ENCODE measurements around the gene SLC25A1.
A peak's percentile ranks its signal among the peaks of the same experiment; 100 is the strongest.

The SLC25A1 gene
- 45.4 to 95.3 (median 62.1) reads per million in 17 experiments for total RNA-seq

DNA sequence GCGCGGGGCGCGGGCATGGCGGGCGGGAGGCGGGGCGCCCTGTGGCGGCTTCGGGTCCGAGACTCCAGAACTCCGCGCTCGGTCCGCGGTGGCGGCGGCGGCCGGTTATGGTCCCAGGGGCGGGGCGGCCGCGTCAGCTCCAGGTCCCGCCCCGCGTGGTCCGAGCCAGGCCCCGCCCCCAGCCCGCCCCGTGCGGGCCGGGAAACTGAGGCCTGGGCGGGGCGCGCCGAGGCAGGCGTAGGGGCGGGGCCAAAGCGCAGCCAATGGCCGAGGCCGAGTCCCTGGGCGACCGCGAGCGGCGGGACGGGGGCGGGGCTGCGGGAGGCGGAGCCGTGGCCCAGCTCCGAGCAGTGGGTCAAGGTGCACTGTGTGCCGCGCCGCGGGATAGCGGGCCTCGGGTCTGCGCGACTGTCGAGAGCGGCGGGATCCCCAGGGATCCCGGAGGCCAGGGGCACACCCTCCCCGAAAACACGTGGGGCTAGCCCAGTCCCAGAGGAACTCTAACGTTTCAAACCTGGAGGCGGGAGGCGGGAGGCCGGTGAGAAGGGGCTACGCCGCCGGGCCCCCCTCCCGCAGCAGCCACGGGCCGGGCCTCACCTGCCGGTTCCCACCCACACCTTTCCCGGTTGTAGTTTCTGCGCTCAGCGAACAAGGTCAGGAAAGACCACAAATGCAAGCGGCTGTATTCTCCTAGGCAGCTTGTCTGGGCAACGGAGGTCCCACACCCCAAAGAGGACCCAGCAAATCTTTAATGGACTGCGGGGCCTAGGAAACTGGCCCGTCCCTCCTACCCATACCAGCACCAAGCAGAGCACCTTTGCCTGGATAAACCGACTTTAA is at the start of gene SLC25A1:
SLC25A1 (minus strand) TSS at position 80 of the 840 bp plus-strand sequence; CDS start at position 17, 63 bp downstream.
- peak; percentile 93 to 99 (median 97) for DNase-seq

DNA sequence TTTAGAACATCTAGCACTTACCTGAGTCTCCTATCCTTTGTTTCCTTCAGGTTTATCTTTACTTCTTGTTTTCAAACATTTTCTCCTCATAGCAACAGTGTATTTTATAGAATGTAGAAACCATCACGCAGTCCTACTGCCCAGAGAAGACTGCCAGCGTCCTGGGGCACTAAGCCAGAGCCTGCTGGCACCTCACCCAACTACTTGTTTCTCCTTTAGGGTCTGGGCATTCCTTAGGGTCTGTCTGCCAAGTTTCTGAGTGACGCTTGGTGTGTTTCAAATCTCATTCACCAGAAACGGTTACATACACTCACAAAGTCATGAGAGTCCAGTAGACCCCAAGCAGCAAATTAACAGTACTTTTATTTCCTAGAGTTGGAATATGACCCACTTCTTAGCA is 49.6 kb upstream of the SLC25A1 start:
- no peak for DNase-seq

DNA sequence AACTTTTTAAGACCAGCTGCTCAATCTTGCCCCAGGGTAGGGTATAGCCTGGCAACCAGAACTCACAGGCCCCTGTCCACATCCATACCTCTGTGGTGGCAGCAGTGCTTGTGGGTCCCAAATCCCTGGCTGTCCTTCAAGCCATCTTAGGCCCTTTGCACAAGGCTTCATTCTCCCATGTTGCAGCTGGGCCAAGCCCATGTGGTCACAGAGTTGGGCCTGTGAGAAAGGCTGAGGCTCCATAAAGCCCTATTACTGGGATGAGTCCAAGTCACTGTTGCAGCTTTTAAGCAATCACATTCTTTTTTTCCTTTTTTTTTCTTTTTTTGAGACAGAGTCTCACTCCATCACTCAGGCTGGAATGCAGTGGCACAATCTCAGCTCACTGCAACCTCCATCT is 47.9 kb upstream of the SLC25A1 start:
- no peak for DNase-seq

GRCh38 chr22:19225560-19225959 is 47.0 kb upstream of the SLC25A1 start:
- DNase-seq = no peak

DNA sequence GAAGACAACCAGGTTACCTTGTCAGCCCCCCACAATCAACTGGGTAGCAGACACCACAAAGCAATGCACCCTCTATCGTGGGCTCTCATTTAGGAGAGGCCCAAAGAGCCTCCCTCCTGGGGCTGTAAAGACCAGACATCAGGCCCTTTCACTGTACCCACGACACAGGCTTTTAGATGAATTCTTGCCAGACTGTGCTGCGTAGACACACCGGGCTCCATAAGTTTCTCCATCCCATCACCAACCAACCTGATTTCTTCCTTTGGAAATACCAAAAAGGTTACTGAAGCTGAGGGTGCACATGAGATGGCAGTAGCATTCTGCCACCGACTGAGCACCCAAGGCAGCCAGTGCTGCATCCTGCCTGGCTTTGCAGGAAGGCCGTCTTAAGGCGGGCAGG is 46.4 kb upstream of the SLC25A1 start:
- DNase-seq = no peak

- no peak for DNase-seq
Measured at GRCh38 chr22:19224557-19224956, 46.0 kb upstream of the SLC25A1 start.

DNA sequence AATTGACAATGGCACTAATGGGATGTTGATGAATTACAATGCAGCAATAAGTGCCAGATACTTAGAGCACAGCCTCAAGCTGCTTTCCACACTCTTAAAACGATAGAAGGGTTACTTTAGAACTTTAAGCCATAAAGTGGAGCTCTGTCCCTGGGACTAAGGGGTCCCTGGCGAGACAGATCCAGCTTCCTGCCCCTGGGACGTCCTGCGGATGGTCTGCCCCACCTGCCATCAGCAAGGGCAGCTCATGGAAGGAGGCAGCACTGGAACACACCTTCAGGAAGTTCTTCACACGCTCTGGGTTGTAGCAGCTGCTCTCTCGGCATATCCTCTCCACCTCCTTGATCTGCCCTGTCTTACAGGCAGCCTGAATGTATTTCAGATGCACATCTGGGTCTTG is 45.1 kb upstream of the SLC25A1 start:
- DNase-seq = no peak

DNA sequence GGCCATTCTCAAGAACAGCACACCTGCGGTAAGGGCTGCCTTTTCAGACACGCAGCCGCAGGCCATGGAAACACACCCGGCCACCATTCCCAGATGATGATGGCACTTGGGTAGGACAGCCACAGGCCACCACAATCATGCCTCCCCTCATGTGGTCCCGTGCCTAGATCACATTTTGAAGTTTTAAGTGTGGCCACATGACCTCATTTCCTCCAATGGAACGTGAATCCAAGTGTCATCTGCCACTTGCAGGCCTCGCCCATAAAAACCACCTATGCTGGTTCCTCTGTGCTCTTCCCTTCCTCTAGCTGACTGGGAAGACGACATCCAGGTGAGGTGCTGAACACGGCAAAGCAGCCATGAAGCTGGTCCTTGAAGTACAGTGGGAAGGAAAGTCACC is 44.6 kb upstream of the SLC25A1 start:
- no peak for DNase-seq

- DNase-seq = no peak
Measured at GRCh38 chr22:19222242-19223005, 43.9 kb upstream of the SLC25A1 start.

- DNase-seq = no peak
Measured at GRCh38 chr22:19220867-19221266, 42.3 kb upstream of the SLC25A1 start.

GRCh38 chr22:19218541-19219233 is 40.2 kb upstream of the SLC25A1 start:
- DNase-seq = no peak

DNA sequence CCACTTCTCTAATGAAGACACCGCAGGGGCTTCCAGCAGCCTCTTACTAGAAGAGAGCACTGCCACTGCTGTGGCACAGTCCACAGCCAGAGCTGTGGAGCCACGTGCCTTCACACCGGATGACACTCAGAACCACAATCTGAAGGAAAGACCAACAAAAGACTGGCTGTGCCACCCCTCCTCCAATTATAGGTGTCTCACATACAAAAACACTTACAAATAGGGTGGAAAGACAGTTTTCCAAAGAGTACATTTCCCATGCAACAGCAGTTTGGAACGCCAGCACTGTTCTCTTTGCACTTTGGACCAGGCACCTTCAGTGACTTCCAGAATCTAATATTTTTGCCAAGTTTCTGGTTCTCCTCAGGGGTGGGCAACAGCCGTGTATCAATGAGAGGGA is 38.0 kb upstream of the SLC25A1 start:
- no peak for DNase-seq

DNA sequence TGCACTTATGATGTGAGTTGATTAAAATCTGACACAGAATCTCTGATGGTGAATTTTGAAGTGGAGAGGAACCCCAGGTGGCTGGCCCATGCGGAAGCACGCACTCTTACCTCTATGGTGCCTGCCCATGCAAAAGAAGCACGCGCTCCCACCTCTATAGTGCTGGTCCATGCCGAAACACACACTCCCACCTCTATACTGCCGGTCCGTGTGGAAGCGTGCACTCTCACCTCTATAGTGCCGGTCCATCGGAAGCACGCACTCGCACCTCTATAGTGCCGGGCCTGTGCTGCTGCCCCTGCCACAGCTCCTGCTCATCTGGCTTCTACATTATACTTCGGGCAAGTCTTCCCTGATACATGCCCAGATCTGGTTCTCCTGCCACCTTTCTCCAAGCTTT is 36.8 kb upstream of the SLC25A1 start:
- no peak for DNase-seq

GRCh38 chr22:19214078-19214473 is 35.5 kb upstream of the SLC25A1 start:
- no peak for DNase-seq

GRCh38 chr22:19213442-19214077 is 35.0 kb upstream of the SLC25A1 start:
- no peak for DNase-seq

- DNase-seq = no peak
Measured at GRCh38 chr22:19213001-19213400, 34.5 kb upstream of the SLC25A1 start.

GRCh38 chr22:19212302-19212870 is 33.9 kb upstream of the SLC25A1 start:
- no peak for DNase-seq

DNA sequence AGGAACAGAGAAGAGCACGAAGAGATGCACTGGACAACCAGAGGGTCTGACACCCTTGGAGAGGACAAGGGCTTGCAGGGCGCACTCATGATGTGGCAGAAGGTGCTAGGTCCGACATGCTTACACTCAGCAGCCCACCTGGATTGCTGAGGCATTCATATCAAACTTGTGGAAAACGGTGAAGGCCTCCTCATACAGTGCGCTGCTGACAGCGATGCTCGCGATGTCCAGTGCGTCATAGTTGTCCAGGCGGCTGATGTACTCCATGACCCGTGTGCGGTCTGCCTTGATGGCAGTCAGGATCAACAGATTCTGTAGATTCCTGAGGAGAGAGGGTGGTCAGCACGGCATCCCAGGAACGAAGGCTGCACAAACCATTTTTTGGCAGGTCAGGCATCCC is 31.7 kb upstream of the SLC25A1 start:
- no peak for DNase-seq

DNA sequence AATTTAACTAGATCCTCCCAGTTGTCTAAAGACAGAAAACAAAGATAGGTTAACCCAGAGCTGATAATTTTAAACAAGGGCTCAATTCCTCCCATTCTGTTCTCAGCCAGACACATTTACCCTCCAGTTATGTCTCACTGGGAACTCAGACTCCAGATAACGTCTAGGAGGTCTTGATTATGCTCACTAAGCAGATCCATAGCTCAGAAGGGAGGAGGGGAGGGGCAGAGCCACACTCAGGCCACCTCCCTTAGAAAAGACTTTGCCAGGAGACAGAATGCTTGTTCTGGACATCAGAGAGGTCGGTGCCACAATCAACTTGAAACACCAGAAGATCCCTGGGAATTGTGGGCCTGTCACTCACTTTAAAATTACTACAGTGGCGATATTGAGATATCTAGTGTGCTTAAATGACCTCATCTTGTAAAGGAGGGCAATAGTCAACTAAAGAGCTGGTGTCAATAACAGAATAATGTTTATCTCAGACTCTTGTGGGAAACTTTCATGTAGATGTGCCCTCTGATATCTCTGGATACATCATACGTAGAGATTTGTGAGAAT is 29.8 kb upstream of the SLC25A1 start:
- no peak for DNase-seq

DNA sequence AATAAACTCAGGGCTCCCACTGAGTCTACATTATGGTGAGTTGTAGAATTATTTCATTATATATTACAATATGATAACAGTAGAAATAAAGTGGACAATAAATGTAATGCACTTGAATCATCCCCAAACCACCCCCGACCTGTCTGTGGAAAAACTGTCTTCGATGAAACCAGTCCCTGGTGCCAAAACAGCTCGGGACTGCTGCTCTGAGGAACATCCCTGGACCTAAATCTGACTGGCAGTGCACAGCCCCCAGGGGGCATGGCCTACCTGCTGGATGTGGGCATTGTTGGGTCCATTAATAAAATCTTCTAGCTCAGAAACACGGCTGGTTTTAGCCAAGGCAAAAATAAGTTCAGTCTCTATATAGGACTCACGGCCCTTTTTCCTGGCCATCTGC is 29.3 kb upstream of the SLC25A1 start:
- no peak for DNase-seq

DNA sequence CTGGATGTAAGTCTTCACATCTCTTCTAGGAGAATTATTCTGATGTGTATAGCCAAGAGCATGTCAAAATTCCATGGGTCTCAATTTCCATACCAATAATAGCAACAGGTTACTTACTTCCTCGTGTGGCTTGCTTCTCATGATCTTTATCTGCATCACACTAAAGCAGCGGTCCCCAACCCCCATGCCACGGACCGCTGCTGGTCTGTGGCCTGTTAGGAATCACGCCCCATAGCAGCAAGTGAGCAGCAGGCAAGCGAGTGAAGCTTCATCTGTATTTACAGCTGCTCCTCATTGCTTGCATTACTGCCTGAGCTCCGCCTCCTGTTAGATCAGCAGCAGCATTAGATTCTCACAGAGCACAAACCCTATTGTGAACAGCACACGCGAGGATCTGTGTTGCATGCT is 28.9 kb upstream of the SLC25A1 start:
- DNase-seq = no peak

- DNase-seq = no peak
Measured at GRCh38 chr22:19206287-19206686, 27.8 kb upstream of the SLC25A1 start.
